GM13977 (cell line): ENCODE data around the gene CCDC88B.

Source experiments
- DNase-seq: peaks from one replicate; pipeline ENCODE4 v3.0.0; 2012; ENCODE audit warnings: low spot score
- in situ Hi-C: fragments of 300-500 bp; cut with MboI; formaldehyde crosslinking; loops from one replicate; pipeline ENCODE4 v1.12.0; 2022; ENCODE audit warnings: low sequenced_read_pairs, low pct_unique_long_range_greater_than_20kb, mixed read lengths, inconsistent platforms; ENCODE audit not compliant: unreplicated experiment
- TF ChIP-seq, protein P1 (sequence below): IDR thresholded peaks from 2 replicates; pipeline ENCODE4 v1.5.1; 2012; ENCODE audit warnings: mild to moderate bottlenecking, control low read depth; ENCODE audit not compliant: insufficient read depth; ENCODE audit errors: extremely low read depth, missing control alignments

Gene CCDC88B, protein sequence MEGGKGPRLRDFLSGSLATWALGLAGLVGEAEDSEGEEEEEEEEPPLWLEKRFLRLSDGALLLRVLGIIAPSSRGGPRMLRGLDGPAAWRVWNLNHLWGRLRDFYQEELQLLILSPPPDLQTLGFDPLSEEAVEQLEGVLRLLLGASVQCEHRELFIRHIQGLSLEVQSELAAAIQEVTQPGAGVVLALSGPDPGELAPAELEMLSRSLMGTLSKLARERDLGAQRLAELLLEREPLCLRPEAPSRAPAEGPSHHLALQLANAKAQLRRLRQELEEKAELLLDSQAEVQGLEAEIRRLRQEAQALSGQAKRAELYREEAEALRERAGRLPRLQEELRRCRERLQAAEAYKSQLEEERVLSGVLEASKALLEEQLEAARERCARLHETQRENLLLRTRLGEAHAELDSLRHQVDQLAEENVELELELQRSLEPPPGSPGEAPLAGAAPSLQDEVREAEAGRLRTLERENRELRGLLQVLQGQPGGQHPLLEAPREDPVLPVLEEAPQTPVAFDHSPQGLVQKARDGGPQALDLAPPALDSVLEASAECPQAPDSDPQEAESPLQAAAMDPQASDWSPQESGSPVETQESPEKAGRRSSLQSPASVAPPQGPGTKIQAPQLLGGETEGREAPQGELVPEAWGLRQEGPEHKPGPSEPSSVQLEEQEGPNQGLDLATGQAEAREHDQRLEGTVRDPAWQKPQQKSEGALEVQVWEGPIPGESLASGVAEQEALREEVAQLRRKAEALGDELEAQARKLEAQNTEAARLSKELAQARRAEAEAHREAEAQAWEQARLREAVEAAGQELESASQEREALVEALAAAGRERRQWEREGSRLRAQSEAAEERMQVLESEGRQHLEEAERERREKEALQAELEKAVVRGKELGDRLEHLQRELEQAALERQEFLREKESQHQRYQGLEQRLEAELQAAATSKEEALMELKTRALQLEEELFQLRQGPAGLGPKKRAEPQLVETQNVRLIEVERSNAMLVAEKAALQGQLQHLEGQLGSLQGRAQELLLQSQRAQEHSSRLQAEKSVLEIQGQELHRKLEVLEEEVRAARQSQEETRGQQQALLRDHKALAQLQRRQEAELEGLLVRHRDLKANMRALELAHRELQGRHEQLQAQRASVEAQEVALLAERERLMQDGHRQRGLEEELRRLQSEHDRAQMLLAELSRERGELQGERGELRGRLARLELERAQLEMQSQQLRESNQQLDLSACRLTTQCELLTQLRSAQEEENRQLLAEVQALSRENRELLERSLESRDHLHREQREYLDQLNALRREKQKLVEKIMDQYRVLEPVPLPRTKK (N-terminal part only)

GRCh38 chr11:64339754-64340408 is at the start of gene CCDC88B:
CCDC88B (plus strand) TSS chr11:64340204; CDS start chr11:64340267, 63 bp downstream.
- TF ChIP-seq, protein P1, sequence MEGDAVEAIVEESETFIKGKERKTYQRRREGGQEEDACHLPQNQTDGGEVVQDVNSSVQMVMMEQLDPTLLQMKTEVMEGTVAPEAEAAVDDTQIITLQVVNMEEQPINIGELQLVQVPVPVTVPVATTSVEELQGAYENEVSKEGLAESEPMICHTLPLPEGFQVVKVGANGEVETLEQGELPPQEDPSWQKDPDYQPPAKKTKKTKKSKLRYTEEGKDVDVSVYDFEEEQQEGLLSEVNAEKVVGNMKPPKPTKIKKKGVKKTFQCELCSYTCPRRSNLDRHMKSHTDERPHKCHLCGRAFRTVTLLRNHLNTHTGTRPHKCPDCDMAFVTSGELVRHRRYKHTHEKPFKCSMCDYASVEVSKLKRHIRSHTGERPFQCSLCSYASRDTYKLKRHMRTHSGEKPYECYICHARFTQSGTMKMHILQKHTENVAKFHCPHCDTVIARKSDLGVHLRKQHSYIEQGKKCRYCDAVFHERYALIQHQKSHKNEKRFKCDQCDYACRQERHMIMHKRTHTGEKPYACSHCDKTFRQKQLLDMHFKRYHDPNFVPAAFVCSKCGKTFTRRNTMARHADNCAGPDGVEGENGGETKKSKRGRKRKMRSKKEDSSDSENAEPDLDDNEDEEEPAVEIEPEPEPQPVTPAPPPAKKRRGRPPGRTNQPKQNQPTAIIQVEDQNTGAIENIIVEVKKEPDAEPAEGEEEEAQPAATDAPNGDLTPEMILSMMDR, result no peak
- peak; percentile 89 for DNase-seq
- in situ Hi-C loops, result no loop called here

DNA sequence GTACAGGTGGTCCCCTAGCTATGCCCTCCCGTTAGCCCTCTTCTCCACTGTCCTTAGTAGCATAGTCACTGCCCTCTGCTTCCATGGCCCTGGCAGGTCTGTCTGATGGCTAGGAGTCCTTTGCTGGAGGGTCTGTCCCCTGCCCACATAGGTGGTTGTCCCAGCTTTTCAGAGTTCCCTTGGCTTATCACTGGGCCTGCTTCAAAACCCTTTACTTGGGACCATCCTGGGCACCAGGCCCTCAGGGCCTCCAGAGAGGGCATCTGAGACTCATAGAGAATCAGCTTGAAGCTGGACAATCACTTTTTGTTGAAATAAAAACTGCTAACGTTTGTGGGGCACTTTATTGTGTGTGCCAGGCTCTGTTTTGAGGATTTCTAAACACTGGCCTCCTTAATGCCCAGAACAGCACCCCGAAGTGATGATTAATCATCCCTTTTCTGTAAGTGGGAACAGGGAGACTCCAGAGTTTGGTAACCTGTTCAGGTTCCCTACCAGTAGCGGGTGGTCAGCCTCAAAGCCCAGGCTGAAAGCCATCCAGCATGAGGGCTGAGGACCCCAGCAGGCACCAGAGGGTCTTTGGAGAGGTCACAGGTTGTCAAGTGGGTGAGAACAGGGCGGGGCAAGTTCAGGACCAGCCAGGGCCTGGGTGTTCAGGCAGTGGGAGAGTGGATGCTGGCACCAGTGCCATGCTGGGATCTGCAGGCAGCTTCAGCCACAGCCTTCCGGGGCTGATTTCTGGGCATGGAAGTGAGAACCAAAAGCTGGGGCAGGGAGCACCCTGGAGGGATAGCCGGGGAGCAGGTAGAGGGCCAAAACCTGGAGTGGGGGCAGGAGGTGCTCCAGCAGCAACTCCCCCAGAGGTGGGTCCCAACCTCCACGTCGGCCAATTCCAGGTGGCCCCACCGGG is 49.4 kb upstream of the CCDC88B start:
- in situ Hi-C loops, result no loop called here
- TF ChIP-seq, protein P1, result no peak
- DNase-seq, result no peak

- in situ Hi-C loops, result no loop called here
- no peak for DNase-seq
- TF ChIP-seq, protein P1, result no peak
Observed at GRCh38 chr11:64291262-64291751, 48.7 kb upstream of the CCDC88B start, which contains the start of gene KCNK4. KCNK4 (plus strand) TSS chr11:64291302; CDS start chr11:64293019, 1,717 bp downstream.

GRCh38 chr11:64291752-64292459 is 48.1 kb upstream of the CCDC88B start:
- no peak for DNase-seq
- TF ChIP-seq, protein P1, result no peak
- in situ Hi-C loops, result no loop called here
